ENCODE results near the gene RPTOR.

GRCh38 chr17:80745183-80745582, 200.5 kb downstream of the RPTOR start:
- TF ChIP-seq CTCF (IDR thresholded peaks at IDR 0.05) (no peak), EP300 (IDR thresholded peaks at IDR 0.05) (no peak), POLR2A (IDR thresholded peaks at IDR 0.05; ENCODE audit: low read depth) (no peak)

Data from esophagus muscularis mucosa (tissue), 4 donors.